SHP77 (cell line): ENCODE data around the gene ACOX1.
A peak's percentile ranks its signal among the peaks of the same experiment; 100 is the strongest.

Experiments used
- DNase-seq, 2 experiments: peaks; one replicate each; lab custom pipeline; 2025; lab: John Stamatoyannopoulos, UW

Gene ACOX1

DNA sequence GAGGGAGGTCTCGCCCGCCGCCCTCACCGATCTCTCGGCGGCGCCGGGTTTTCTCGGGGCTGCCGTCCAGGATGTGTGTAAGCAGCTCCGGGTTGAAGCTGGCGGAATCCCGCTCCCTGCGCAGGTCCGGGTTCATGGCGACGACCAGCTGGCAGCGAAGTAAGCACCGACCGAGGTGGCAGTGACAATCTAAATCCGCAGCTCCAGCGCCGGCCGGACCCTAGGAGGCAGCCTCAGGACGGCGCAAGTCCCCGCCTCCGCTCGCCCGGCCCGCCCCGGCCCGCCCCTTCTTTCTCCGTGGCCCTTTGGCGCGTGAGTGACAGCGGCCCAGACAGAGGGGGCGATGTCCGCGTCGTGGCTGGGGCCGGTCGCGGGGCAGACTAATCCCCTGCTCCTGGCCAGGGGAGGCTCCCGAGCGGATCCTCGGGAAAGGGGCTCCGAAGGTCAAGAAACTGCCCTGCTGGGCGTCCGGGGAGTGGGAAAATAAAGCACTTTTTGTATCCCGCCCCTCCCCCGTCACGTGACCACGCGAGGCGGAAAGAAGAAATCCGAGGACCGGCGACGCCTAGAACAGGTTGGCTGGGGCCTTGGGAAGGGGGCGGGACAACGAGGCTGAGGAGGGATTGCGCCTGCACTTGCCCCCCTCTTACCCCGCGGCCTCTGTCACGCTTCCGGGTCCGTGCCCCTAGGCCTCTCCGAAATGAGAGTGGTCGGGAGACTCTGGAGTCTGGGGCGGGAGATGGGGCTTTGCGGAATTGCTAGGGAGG is at the start of gene ACOX1, which contains the start of gene TEN1:
ACOX1 (minus strand) TSS at position 229 of the 767 bp plus-strand sequence; CDS start at position 136, 93 bp downstream.
TEN1 (plus strand) TSS at position 303 of the 767 bp plus-strand sequence. CDS start 6,953 bp downstream, outside the sequence.
- peak; percentile 99 for DNase-seq

DNA sequence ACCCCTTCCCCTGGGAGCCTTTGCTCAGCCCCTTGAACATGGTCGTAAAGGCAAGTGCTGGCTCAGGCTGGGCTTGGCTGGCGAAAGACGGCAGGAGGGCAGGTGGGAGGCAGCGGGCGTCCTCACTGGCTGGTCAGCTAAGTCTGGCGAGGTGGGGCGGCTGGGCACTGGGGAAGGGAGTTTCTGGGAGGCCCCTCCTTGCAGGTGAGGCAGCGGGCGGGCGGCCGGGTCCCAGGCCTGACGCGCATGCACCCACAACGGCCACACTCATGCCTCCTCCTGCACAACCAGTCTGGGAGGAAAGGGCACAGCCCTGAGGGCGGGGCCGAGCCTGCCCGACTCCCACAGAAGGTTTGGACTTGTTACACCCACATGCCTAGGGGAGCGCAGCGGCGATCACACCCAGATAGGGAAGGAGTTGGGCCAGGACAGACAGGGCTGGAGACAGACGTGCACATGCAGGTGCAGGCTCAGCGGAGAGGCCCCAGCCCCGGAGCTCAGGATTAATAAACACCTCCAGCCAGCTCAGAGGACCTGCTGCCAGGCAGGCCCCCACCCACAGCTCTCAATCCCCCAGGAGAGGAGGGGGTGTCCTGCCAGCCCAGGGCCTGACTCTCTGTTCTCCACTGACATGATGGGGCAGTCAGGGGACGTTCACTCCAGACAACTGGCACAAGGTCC is 48.3 kb upstream of the ACOX1 start, which contains the start of gene EVPL:
EVPL (minus strand) TSS at position 148 of the 681 bp plus-strand sequence; CDS start at position 40, 108 bp downstream.
- DNase-seq = peak in 1 of 2 experiments; percentile 37

DNA sequence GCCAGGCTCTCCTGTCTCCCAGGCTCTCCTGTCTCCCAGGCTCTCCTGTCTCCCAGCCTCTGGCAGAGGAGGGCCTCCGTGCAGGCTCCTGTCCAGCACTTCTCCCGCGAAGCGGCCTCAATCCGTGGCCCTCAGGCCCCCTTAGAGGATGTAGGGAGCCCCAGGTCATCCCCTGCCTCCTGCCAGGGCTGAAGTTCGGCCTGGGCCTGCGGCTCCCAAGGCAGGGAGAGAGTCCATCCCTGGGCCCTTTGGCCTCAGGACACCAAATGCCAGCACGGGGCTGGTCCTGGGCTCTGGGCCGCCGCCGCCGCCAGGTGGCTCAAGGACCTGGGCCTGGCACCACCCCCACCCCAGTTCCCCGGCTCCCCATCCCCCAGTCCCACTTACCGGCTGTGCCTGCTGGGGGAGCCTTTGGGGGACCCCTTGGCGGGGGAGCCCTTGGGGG is 47.8 kb upstream of the ACOX1 start:
- DNase-seq = no peak

DNA sequence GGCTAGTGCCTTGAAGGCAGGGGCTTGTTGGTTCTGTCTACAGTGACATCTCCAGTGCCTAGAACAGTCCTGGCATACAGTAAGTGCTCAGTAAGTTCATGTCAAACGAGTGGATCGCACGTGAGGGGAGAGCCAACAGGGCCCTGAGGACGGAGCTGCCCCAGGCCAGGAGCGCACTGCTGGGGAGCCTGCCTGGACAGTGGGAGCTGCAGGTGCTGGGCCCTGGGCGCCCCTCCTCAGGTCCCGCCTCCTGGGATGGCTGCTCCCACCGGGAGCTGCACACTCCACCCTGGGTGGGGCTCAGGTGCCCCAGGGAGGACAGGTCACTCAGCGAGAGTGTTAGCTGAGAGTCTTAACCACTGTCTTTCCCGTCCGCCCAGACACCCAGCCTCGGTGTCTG is 46.3 kb upstream of the ACOX1 start:
- DNase-seq = no peak

DNA sequence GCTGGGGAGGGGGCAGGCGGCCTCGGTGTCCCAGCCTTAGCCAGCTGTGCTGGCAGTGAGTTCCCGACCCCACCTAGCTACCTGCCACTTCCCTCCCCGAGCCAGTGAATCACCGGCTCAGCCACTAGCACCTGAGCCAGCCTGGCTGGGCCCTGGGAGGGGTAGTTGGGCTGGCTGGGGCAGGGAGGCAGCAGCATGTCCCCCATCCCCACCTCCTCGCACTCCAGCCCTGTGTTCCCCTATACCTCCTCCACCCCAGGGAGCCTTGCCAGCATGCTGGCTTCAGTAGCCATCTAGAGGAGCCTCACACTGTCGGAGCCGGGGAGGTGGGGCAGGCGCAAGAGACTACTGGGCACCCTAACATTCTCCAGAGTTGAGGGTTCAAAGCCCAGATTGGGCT is 45.4 kb upstream of the ACOX1 start:
- no peak for DNase-seq

DNA sequence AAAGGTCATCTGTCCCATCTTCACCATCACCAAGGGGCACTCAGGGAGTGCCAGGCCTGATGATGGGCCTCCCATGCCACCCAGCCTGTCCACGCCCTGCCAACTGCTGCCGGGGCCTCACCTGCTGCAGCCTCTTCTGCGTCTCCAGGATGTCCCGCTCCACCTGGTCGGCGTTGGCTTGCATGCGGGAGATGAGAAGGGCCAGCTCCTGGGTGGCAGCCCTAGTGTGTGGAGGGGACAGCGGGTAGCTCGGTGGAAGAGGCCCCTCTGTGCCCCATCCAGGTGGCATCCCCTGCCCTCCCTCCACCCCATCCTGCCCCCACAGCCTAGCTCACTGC is 44.9 kb upstream of the ACOX1 start:
- no peak for DNase-seq

DNA sequence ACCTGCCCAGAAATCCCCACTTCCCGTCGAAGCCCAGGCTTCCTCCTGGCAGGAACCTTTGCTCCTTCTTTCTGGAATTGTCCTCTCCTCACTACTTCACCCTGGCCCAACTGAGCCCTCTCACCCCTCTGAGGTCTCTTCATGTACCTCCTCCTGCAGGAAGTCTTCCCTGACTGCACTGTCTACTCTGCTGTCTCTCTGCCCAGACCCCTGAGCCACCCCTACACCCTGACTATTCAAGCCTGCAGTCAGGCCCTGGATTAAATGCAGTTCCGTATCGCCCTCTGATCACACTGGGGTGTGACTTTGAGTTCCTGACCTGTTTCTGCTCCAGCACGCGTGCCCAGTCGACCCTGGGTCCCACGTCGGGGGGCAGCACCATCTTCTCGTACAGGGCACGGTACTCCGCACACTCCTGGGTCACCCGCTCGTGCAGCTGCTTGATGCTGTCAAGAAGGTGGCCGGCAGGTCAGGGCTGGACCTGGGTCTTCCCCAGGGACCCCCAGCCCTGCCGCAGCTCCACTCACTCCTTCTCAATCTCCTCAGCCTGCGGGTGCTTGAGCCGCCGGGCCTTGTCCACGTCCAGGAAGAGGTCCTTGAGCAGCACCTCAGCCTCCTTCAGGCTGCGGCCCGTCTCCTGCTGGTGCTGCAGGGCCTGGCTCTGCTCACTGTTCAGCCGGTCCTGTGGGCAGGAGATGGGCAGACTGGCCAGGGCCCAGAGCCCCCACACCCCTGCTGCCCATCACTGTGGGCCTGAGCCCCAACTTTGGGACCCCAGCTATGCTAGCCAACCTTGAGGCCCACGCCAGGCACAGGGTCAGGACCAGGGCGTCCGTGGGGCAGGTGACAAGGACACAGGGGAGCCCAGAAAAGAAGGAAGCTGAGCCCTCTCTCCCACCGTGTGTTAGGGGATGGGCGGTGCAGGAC is 44.3 kb upstream of the ACOX1 start:
- DNase-seq = no peak

DNA sequence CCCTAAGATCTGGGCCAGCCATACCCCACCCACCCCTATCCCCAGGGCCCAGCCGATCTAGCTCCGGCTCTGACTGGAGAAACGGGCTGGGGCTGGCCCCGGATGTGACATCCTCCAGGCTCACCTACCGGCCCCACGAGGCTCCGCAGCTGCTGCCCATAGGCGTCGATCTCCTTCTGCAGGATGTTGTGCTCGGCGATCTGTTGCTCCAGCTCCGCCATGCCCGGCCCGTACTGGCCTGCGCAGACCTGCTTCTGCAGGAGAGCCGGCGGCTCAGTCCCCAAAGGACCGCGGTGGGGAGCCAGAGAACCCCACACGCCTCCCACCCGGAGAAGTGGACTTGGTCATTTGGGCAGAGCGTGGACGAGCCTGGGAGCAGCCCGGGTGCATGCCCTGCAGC is 43.3 kb upstream of the ACOX1 start:
- peak in 1 of 2 experiments; percentile 25 for DNase-seq

DNA sequence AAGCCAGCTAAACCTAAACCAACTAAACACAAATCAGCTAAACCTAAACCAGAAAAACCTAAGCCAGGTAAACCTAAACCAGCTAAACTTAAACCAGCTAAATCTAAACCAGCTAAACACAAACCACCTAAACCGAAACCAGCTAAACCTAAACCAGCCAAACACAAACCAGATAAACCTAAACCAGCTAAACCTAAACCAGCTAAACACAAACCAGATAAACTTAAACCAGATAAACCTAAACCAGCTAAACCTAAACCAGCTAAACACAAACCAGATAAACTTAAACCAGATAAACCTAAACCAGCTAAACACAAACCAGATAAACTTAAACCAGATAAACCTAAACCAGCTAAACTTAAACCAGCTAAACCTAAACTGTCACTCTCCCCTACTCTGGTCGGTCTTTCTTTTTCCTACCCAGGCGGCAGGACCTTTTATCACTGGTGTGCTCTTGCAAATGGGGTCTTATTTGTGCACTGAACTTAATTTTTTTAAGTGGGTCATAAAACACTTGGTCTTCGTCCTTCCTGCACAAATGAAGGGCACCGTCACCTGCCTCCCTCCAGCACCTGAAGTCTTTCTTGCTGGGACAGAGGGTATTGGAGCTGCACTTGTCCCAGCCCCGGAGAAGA is 41.0 kb upstream of the ACOX1 start:
- no peak for DNase-seq

DNA sequence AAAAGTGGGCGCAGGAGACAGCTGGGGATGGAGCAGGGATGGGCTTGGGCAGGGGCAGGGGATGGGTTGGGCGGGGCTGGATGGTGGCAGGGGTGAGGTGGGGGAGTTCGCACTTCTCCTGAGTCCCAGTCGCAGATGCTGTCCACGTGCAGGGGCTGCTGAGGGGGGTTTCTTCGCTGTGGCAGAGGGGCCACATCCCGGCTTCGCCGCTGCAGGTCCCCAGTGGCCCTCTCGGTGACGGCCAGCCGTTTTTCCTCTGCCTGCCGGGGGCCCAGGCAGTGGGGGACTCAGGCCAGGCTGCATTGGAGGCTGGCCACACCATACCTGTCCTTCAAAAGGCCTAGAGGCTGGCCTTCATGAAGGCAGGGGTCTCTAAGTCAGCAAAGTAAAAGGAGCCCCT is 39.8 kb upstream of the ACOX1 start:
- no peak for DNase-seq

DNA sequence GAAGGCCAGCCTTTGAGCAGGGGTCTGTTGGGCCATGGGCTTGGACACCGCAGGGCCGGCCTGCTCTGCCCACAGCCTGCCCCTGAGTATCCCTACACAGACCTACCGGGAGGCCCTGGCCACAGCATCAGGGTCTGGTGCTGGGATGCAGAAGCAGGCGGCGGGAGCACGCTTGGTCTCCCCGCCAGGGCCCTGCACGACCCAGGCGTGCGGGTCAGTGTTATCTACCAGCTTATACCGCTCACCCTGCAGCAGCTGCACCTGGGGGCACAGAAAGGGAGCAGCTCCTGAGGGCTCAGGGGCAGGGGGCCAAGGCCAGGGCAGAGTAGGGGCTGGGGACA is 39.3 kb upstream of the ACOX1 start:
- no peak for DNase-seq

DNA sequence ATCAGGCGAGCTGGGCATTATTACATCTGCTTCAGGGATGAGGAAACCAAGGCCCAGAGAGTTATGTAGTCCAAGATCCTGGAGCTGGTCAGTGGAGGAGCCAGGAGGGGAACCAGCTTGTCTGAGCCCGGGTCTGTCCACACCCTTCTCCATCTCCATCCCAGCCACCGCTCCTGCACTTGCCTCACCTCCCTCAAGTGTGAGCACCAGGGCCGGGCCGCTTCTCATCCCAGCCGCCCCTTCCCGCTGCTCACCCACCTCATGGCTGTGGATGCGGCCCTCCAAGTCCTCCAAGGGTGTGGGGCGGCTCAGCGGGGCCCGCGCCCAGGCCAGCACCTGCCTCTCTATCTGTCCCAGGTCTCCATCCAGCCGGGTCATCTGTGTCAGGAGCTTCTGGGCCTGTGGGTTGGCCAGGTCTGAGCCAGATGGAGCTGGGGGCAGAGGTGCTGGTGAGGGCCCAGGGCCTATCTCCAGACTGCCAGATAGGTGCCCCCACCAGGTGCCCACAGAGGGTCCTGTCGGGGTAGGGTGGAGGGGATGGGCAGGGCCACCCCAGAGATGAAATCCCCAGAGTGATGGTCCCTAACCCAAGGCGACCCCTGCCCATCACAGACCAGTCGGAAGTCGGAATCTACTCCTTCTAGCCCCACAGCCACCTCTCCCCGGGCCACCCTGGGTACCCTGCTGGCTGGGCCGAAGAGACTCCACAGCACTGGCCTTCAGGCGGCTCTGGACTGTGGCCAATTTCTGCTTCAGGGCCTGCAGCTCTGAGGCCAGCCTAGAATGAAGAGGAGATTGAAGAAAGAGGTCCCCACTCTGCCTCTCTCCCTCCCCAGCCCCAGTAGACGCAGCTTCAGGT is 38.7 kb upstream of the ACOX1 start:
- DNase-seq = no peak

DNA sequence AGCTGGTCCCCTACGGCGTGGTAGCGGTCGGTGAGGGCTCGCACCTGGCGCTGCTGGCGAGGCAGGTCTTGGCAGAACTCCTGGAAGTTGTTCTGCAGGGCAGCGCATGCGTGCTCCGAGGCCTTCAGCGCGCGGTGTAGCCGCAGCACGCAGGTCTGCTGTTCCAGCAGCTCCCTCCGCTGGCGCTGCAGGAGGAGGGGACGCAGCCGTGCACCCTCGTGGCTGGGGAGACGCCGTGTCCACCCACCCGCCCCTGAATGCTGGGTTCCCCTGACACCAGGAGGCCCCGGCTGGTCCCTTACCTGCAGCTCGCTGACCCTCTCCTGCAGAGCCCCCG is 35.9 kb upstream of the ACOX1 start:
- DNase-seq = peak; percentile 86 to 89

DNA sequence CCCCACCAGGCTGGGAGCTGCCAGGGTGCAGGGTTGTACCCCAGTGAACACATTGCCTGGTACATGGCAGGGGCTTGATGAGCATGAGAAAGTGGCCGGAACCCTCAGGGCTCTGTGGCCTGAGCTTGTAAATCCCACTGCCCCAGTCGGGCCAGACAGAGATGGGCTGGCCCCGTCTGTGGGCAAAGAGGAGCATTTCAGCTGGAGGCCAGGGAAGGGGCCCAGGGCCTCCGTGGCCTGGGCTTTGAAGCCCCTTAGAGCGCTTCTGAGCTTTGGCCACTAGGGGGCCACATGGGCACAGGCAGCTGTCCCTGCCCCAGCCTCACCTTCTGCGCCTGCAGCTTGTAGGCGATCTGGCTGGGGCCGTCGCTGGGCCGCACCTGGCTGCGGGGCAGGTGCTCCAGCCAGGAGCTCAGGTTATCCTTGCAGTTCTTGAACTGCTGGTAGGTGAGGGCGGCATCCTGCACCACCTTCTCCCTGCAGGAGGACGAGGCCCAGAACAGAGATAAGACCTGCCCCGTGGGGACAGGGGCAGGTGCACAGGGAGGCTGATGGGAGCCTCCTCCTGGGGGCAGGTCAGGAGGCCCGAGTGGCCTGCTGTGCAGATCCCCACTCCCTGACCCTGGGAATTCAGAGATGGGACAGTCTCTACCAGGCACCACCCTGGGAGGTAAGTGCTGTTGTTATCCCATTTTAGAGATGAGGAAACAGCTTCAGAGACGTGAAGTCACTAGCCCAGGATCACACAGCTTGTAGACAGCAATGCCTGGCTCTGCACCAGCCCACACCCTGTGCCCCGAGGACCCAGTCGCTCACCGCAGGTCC is 35.3 kb upstream of the ACOX1 start:
- peak; percentile 89 to 94 for DNase-seq

DNA sequence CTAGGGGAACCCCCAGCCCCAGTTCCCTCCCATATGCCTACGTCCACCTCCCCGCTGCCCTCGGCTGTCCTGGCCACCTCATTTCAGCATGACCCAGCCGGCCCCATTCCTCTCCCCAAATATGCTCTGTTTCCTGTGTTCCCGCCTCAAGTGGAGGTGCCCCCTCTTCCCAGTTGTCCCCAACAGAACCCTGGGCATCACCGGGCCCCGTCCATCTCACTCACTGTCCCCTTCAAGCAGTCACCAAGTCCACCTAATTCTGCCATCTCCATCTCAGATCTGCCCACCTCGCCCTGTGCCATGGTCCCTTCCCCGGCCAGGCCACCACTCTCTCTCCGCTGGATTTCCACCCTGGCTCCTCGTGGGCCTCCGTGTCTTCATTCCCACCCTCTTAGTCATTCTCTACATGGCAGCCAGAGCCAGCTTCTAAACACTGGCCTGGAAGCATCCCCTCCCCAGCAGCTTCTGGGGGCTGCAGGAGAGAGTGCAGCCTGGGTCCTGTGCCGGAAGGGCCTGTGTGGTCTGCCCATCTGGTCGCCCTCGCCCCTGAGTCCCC is 34.5 kb upstream of the ACOX1 start:
- no peak for DNase-seq

DNA sequence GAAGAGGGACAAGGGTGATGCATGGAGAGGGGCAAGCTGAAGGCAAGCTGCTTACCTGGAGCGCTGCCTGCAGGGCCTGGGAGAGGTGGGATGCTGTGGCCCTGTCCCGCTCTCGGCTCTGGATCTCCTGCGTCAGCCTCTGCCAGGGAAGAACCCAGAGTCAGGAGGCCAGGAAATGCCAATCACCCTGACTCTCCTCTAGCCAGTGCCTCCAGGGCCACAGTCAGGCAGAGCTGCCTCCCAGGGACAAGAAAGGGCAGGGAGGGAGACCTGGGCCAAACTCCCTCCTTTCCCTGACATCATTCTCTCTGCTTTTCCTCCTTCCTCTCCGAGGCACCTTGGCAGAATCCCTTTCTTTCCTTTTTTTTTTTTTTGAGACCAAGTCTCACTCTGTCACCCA is 33.0 kb upstream of the ACOX1 start:
- no peak for DNase-seq

DNA sequence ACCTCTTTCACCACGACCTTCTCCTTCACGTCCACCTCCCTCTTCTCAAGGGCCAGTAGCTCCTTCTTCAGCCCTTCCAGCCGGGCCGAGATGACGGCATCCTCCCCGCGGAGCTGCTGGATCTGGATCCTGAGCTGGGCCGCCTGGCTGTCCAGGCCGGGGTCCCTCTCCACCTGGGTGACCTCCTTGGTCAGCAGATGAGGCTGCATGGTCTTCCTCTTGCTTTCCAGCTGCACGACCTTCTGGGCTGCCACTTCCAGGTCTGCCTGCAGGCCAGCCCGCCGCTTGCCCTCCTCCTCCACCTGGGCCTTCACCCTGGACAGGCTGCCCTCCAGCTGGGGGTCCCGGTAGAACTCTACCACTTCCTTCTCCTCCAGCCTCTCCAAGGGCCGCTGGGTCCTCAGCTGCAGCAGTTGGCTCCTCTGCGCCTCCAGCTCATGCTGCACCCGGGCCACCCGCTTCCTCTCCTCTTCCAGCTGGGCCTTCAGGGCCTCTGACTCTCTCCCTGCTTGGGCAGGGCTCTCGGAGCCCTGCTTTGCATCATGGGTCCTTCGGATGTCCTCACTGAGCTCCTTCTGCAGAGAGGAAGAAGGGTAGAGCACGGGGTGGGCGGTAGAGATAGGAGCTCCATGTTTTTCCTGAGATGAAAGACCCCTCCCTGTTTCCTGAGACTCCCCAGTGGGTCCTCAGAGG is 31.1 kb upstream of the ACOX1 start:
- no peak for DNase-seq

DNA sequence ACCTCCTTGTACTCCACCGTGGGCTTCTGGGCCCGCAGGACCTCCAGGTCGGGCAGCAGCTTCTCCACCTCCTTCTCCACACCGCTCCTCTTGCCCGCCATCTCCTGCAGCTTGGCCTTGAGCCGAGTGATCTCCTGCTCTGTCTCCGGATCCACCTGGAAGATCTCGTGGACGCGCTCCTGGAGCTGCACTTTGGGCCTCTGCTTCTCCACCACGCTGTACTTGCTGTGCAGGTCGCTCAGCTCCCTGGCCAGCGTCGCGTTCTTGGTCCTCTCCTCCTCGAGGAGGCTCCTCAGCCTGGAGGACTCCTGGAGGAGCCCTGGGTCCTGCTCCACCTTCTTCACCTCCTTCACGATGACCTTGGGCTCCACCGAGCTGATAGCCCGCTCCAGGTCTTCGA is 30.5 kb upstream of the ACOX1 start:
- DNase-seq = no peak
